ENCODE measurements around the gene PPP1R15B.

Gene PPP1R15B

DNA sequence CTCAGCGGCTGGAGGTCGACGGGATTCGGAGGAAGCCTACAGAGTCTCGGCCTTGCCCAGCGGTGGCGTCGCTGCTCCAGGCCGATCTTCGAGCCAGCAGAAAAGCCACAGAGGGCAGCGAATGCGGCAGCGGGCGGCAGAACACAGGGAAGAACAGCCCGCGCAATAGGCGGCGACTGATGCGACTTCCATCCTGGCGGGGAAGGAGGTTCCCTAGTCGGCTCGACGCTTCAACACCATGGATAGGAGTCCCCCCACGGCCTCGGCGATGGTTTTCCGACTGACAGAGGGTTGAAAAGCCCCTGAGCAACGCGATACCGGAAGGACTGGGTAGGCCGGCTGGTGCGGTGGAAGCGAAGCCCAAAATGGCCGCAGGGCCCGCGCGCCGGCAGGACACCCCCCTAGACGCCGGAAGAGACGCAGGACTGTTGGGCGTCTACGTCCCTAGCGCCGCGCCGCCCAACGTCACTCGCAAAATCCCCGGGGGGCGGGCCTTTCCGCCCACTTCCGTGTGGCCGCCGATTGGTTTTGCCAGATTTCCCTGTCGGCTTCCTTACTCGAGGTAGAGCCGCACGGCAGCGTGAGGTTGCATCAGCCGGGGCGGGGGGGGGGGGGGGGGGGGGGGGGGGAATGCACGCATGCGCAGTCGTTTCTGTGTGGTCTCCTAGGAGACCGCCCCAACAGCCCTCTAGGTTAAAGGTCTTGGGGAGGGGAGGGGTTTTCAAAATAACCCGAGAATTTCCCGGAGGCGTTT, at the start of gene PPP1R15B:
Gene PPP1R15B (minus strand): TSS at position 367 of the 754 bp plus-strand sequence. CDS start 406 bp downstream, outside the sequence.
- peak; percentile 97 for DNase-seq

DNA sequence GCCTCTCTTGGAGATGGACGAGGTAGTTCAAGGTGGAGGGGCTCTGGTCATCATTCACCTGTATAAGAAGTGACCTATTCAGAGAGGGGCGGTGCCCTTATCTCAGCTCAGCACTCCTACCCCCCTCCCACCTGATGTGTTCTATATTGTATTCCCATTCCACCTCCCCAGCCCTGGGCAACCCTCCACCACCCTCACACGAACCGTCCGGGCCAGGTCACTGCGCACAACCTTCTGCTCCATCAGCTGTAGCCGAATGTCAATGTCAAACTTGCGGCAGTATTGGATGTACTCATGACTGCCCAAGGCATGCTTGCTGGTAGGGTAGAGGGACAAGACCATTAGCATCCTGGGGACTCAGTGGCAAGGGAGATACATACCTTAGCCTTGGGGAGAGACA, 48.7 kb upstream of the PPP1R15B start:
- DNase-seq = no peak

DNA sequence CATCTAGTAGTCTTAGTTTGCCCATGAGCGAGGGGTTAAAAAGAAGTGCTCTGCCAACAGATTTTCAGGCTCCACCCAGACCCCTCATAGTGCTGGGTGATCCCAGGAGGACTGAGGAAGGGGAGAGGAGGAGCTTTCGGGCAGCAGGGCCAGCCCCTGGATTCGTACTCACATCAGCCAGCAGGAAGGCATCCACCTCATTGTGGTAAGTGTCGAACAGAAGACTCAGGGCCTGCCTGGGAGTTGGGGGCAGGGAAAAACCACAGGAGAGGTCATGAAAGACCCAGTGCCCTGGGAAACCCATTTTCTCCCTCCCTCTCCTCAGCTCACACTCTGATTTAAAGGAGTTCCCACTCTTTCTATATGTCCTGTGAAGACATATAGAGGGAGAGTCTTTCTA, 48.1 kb upstream of the PPP1R15B start:
- DNase-seq = peak; percentile 49

DNA sequence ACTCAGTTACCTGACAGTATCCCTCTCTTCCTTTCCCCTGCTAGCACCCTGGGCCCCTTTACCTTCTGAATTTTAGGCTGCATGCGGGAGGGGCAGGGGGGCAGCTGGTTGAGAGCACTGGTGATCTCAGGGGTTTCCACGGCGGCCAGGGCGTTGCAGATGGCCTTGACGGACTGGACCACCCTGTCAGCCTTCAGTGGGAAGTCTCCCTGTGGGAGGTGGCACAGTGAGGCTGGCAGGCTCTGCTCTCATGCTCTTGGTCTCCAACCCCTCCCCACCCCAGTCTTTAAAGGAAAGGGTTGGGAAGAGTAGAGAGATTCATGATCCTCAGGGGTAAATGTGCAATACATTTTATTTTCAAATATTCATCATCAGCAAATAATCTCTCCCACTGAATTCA, 46.0 kb upstream of the PPP1R15B start:
- DNase-seq = no peak

DNA sequence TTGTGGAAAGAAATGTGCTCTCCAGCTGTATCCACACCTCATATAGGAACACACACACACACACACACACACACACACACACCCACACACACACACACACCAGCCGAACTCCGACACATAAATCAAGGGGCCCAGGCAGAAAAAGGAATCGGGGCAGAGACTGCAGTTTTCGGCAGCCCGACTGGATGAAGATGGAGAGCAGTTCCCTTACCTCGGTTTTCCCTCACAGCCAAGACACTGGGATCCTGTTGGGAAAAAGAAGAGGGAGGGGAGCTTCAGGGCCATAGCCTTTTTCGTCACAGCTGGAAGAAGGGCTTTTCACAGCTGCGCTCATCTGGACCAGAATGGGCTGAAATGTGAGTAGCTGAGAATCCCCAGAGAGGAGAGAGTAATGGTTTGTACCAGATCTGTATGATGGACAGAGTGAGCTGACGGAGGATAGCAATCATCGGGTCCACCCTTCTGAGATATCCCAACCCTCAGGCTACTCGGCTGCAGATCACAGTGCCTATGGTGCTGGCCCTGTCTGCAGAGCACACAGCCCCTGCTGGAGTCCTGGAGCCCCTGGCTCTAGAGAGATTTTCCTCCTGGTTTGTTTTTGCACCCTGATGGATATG, 45.3 kb upstream of the PPP1R15B start:
- no peak for DNase-seq

DNA sequence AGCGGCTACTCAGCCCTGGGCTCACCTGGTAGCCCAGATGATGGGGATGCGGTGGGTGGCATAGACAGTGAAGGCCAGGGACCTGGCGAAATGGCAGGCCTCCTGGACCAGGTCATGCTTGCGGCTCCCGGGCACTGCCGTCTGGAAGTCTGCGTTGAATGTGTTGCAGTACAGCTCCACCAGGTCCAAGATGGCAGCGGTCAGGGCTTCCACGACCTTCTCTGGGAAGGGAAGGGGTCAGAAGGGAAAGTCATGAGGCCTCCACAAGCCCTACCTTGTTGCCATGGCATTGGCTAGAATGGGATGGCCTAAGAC, 44.2 kb upstream of the PPP1R15B start:
- DNase-seq = no peak

DNA sequence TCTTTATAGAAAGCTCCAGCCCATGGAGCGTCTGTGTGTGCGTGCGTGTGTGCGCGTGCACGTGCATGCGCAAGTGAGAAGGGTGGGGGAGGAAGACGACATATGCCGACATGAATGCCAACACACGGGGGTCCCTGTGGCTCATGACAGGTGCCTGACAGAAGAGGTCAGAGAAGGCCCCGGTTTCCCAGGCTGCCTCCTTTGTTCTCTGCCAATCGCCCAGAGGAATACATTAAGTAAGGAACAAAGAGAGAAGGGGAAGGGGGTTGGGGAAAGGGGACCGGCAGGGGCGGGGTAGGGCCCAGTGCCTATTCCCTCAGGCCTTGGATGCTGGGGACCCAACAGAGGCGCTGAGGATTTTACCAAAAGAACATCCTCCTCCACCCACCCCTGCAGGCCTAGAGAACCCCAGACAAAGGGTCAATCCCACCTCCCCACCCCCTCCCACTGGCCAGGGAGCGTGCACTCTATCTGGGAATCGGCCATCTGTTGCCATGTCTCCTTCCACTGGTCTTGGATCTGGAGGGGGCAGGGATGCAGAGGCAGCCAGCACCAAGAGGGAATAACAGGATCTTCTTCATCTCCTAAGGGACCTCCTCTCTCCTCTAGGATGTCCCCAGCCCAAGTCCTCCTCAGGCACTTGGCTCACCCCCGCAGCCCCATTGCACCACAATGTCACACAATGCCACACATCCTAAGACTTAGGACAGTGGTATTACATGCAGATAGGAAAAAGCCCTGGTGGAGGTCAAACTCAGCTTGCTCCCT, 43.6 kb upstream of the PPP1R15B start:
- no peak for DNase-seq

DNA sequence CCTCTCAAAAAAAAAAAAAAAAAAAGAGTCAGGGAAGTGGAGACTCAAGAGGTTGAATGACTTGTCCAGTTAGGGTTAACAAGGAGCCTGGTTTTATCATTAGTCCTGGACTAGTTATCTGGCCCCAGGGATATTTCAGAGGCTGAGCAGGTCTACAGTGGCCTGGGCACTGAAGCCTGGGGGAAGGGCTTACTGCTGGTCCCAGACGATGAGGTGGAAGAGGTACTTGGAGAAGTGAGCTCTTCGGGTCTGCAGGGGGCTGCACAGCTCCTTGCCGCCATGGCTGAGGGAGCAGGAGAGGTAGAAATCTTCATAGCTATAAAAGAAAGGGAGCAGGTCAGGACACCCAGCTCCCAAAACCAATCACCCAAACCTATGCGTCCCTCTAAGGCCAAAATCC, 42.9 kb upstream of the PPP1R15B start:
- DNase-seq = no peak

DNA sequence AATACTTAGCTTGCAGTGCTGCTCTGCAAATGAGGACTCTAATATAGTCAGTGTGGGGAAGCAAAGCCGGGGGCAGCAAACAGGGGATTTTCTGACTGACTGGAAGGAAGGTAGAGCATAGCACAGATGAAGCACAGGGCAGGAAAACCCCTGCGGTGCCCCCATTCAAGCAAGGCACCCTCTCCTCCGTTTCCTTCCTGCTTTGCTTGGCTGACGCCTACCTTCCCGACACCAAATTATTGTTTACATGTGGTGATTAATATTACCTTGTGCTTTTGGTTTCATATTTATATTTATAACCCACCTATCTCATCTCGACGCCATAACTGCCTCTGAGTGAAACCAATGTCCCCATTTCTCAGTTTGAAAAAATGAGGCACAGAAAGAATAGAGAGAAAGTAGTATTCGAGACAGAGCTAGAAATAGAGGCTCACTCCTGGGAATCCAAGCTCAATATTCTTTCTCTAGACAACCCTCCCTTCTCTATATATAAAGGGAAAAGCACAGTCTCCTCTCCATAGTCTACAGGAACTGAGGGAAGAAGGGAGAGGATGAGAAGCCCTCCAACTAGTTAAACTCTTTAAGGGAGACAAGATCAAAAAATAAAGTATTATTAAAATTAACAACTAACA, 41.6 kb upstream of the PPP1R15B start:
- DNase-seq = no peak

DNA sequence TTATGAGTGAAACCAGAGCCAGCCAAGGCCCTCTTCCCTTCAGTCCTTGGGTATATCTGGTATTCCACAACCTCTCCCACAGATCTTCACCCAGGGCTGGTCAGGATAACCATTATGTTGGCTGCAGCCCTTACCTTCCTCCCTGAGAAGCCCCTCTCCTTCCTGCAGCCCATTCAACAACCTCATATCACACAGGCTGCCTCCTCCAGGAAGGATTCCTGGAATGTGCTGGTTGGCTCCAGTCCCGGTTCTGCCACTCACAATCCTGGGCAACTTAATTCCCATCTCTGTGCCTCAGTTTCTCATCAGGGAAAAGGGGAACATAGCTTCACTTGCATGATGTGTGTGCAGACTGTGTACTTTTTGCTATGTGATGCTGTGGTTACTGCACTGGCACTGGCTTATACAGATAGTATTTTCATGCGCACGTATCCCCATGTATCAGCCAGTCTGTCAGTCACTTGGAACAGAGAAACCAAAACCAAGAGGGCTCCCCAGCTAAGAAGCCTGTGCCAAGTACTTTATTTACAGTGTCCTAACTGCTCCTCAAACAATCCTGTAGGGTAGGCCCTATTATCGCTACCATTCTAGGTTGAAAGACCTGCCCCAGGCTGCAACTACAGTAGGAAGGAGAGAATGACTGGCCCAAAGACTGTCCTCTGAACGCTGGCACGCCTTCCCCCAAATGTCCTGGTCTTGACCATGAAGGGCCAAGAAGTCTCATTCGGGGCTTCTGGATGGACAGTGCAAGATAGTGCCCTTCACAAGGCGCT, 39.9 kb upstream of the PPP1R15B start:
- no peak for DNase-seq

DNA sequence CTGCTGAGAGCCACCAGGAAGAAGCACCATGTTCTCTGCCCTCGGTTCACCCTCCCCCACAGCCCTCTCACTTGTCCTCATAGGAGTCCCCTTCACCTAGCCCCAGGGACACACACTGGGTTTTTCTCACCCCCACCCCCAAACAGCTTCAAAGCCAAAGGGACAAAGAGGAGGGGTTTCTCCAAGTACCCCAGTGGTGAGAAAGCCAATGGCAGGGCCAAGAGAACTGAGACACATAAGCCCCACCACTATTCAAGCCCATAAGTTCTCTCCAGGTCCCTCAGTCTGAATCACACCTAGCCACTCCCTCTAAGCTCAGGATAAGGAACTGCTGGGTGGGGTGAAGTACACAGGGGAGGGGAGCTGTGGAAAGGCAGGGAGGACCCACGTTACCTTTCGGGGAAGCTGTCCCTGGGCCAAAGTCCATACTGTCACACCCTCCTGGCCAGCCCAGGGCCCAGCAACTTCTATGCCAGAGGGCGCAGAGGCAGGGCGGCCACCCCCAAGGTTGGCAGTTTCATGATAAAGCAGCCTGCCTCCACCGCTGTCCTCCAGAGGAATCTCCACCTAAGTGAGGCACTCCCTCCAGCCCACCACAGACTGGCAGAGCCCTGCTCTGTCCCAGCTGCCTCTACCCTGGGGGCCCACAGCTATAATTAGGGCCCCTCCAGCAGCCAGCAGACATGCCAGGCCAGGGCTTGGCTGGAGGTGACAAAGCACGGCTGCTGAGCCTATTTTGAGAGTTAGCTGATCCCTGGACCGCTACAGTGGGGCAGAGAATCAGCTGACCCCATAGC, 39.0 kb upstream of the PPP1R15B start:
- DNase-seq = no peak

DNA sequence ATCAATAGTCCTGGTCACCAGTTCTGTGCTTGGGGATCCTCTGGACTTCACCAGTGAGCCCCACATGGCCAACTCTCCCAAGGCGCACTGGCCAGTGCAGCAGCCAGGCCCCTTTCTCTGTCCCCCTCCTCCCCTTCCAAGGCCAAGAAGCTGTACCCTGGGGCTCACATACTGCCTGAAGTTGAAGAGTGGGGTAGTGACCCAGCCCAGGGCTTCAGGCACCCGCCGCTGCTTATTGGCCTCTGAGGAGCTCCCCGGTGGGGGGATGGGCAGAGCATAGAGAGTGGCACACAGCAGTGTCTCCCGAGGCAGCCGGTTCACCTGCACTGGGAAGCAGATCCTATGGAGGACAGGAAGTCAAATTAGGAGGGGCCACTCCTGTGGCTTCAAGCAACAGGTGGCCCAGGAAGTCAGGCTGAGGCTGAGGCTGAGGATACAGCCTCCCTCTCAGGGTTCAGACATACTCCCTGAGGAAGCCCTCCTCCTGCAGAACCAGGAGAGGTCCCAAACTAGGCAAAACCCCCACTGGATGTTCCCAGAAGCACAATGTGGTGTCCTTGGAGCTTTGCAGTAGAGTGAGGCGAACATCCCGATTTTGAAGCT, 38.2 kb upstream of the PPP1R15B start:
- no peak for DNase-seq

DNA sequence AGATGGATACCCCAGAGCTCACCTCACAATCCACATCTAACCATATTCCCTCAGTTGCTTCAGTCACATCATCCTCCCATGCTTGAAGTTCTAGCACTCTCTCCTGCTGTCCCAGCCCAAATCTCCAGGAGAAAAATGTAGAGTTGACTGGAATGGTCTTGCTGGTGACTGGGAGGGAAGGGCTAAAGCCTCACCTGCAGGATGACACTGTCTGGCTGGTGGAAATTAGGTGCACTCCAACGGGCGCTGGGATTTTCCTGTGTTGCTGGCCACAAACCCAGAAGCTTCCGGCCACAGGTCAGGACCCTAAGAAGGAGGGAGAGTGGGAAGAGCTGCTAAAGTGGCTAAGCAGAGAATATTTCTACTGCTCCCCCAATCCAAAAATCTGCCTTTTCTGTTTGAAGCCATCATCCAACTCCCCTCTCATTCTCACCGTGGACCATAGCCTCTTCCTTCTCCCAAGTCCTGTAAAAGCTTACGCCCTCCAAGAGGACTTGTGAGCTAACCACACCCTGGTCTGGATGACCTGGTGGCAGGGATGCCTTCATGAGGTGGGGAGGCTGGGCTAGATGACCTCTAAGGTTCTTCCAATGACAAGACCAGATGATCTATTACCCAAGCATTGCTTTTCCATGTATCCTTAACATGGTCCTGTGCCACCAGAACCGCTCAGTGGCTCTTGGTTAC, 37.5 kb upstream of the PPP1R15B start:
- DNase-seq = no peak

DNA sequence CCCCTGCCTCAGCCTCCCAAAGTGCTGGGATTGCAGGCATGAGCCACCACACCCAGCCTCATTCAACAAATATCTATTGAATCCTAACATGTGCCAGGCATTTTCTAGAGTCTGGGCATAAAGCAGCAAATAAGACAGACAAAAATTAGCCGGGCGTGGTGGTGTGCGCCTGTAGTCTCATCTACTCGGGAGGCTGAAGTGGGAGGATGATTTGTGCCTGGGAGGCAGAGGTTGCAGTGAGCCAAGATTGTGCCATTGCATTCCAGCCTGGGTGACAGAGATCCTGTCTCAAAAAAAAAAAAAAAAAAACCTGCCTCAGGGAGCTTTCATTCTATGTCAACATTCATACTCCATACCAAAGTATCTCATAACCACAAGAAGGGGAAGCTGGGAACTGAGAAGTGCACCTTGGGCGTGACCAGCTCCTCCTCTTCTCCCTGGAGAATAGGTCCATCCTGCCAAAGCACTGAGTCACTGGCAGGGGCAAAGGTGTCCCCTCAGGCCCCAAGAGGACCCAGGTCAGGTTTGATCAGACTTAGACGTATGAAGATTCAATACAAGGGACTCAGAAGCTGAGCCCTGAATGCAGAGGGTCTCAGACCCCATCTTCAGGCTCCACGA, 36.8 kb upstream of the PPP1R15B start:
- no peak for DNase-seq

DNA sequence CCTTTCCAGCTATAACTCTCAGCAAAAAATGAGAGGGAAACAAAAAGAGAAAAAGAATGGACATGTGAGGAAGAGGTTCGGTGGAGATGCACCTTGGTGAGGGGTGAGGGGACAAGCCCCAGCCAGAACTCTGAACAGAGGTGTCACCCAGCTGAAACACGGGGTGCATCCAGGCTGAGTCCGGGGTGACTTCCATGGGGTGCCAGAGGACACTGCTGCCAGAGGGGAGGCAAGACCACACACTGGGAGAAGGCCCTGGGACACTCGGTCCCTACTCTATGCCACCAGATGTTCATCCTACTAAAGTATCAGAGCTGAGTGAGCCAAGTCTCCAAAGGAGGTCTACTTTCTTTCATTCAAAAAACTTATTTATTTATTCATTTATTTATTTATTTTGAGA, 36.1 kb upstream of the PPP1R15B start:
- DNase-seq = no peak

DNA sequence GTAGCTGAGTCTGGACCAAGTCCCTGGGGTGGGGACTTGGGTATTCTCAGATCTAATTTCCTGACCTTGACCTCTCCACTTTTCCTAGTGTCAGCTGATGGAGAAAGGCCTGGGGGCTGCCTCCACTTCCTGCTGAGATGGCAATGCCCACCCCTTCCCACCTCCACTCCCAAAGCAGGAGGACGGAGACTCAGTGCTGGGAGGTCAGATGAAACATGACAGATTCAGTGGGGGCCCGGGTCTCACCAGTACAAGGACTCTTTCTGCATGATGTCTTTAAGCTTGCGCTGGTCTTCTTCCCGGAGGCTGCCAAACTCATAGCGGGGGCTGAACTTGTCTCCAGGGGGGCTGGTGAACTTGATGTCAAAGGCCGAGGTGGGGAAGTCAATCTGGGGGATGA, 35.6 kb upstream of the PPP1R15B start:
- no peak for DNase-seq

DNA sequence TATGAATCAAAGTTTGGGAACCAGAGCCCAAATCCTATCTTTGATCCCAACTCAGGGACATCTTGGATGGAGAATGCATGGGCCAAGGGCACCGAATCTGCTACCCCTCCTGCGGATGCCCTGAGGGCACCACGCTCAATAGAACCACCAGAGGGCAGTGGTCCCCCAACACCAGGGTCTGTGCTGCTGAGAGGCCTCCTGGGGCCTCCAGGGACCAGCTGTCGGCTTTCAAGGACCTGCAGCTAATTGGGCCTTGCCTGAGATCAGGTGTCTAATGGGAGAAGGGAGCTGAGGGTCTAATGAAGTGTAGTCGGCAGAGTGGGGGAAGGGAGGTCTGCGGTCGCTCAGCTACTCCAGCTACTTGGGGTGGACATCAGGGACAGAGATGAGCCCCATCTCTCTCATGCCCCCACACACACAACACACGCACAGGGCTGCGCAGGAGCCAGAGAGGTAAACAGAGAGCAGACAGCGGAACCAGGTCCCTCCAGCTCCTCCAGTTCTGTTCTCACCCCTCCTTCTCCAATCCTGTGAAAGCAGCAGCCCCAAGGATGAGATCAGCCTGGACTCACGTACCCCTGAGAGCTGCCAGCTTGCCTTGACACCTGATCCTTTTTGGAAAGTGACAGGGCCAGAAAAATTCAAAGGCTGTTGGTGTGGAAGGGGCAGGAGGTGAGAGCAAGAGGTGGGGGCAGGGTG, 34.9 kb upstream of the PPP1R15B start:
- DNase-seq = peak; percentile 60

DNA sequence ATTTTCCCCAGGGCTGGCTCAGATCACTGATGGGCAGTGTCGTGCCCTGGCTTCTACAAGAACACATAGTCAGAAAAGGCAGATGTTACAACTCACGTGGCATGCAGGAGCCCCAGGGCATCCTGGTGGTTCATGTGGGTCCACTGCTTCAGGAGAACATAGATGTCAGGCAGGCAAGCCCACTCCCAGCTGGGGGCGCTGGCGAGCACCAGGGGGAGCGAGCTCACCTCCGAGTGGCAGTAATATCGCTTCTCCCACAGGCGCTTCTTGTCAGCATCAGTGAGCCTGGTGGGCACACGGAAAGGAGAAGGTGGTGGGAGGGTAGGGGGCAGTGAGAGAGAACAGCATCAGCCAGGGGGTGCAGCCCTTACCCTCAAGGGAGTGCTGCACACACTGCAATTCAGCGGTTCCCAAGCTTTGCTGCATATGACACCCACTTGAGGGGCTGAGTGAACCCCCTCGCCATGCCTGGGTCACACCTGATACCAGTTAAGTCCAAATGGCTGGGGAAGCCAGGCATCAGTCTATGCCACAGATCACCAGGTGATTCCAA, 34.3 kb upstream of the PPP1R15B start:
- peak; percentile 34 for DNase-seq

DNA sequence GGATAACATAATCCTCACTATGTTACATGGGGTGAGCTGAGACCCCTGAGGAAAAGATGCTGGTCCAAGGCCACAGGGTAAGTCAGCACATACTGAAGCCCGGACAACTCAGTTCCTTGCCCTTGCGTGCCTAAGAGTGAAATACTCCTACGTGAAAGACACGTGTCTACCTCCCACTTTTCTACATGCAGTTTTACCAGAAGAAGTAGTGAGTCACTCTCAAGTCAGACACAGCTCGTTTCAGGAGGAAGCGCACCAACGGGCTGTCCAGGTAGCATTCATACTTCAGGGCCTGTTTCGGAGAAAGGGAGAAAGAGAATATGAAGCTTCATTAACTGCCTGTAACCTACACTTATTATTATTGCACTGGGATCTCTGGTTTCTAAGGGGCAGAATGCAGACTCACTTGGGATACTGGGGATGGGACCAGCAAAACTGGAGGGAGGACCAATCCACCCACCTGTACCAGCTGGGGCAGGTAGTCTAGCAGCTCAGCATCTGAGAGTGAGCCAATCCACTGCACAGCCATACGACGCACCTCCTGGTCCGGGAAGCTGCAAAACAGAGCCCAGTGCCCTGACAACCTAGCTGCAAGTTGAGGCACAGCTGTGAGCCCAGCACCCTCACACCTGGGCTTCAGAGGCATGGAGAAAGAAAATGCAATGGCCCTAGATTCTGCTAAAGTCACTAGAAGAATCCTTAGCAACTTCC, 32.4 kb upstream of the PPP1R15B start:
- no peak for DNase-seq

All from GDM1 (cell line).